ENCODE results near the gene FGF6.
"Not testable (repeated sequence)": the region's sequence is repeated elsewhere in the genome, so short reads cannot be mapped to it uniquely, and the experiment has no call there.

Gene FGF6

GRCh38 chr12:4445156-4446101, at the start of gene FGF6:
Gene FGF6, minus strand, starts transcription at chr12:4445815. Its CDS starts 245 bp downstream, at chr12:4445570.
- DNase-seq: no peak

DNA sequence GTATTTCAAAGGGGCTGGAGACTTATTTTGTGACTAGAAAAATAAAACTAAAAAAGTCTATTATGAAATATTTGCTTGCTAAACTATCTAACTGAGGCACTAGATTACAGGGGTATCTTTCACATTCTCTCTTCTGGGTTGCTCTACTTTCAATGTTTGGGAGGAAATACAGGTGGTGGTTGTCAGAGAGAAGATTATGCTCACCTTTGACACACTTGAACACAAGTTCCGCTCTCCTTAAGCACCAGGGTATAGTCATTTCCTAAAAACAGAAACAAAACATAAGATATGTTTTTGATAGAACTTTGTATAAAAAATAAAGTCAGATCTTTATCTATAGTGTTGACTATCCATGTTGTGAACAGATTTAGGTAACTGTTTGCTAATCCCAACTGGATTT, 45.4 kb upstream of the FGF6 start:
- no peak for DNase-seq

DNA sequence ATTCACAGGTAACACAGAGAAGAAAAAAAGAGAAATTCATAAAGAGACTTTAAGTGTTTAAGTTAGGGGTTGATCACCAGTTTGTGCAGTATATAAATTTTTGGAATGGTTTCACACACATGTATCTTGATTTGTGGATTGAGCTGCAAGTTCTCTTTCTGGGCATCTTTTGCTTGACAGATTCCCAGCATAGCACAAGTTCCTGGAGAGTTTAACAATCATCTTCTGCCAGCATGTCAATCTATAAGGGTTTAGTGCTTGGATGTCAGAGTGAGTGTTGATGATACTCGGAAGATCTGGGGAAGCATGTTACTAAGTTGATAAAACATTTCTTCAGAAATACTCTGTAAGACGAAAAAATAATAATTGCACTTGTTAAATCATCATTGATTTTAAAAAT, 43.9 kb upstream of the FGF6 start:
- no peak for DNase-seq

GRCh38 chr12:4486980-4487379, 41.4 kb upstream of the FGF6 start:
- DNase-seq: no peak

- DNase-seq: no peak
These were observed 40.6 kb upstream of the FGF6 start for GRCh38 chr12:4486049-4486699.

DNA sequence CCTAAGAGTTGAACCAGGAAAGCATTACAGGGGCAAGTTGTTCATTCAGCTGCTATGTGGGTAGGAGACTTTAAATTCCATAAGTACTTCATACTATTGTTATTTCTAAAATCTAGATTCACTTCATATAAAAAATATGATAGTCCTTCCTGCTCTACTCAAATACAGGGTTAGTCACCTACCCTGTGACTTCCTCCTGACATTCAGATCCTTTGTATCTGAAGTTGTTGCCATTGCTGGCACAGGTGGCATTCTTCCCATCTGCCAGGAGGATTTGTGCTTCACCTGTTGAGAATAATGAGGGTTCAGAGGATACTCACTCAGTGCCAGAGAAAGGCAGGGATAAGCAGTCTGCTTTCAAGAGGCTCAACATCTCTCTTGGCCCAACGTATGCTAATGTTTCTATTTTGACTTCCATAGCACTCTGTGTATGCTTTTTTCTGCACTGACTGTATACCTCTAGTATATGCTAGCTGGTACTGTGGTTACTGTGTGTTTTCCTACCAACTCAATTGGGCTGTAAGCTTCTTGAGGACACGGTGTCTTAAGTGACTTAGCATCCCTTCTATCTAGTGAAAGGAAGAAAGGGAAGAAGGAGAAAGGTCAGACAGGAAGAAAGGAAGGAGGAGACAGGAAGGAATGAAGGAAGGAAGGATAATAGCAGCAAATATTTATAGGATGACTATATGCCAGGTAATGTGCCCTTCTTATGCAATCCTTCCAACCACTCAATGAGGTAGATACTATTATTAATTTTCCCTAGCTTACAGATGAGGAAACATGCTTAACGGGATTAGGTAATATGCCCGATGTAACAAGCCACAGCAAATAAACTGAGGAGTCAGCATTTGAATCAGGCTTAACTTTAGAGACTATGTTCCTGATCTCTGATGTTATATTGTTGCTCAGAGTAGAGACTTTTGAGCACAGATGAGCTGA, 38.5 kb upstream of the FGF6 start:
- no peak for DNase-seq

- no peak for DNase-seq
These were observed 37.3 kb upstream of the FGF6 start for GRCh38 chr12:4482936-4483335.

DNA sequence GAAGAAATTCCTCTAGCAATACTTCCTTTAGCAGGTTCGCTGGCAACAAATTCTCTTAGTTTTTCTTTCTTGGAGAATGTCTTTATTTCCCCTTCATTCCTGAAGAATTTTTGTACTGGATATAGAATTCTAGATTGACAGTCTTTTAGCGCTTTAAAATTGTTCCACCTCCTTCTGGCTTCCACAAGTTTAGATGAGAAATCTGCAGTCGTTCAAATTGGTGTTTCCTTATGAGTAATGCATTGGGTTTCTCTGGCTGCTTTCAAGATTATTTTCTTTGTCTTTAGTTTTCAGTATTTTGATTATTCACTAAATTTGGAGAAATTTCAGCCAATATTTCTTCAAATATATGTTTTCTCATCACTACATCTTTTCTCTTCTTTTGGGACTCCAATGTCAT, 33.3 kb upstream of the FGF6 start:
- no peak for DNase-seq

DNA sequence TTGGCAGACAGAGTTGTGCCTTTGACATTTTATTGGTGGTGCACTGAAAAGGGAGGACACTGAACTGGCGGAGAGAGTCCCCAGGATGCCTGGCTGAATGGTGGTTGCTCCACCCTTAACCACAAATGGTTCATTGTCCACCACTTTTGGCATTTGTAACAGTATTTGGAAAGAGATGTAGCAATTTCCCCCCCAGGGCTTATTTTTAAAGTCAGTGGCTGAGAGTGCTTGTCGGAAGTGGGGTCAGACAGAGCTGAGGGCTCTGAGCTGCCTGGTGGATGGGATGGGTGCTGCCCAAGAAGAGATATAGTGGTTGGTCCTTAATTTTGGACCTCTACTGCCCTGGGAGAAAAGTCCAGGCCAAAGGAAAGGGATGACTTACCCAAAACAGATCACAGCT, 31.5 kb upstream of the FGF6 start:
- no peak for DNase-seq

GRCh38 chr12:4472046-4472445, 26.4 kb upstream of the FGF6 start:
- DNase-seq: no peak

- no peak for DNase-seq
These were observed 25.6 kb upstream of the FGF6 start for GRCh38 chr12:4471256-4471655.

DNA sequence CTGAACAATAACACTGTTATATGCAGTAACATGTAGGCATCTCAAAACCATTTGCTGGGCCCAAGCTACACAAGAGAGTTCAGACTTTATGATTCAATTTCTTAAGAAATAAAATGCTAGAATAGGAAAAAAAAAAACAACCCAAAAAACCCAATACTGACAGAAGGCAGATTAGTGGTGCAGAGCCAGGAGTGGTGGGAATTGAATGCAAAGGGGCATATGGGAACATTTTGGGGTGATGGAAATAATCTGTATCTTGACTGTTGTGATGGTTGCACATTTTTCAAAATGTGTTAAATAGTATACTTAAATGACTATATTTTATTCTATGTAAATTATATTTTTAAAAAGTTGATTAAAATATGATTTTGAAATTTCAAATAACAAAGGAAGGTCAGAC, 23.4 kb upstream of the FGF6 start:
- no peak for DNase-seq

DNA sequence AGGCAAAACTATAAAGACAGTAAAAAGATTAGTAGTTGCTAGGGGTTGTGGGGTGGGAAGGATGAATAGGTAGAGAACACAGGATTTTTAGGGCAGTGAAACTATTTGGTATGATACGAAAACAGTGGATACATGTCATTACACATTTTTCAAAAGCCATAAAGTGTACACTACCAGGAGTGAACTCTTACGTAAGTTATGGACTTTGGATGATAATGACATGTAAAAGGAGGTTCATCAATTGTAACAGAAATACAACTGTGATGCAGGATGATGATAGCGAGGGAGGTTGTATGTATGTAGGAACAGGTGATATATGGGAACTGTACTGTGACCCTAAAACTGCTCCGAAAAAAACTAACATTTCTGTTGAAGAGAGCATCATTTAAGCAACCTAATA, 15.1 kb upstream of the FGF6 start:
- DNase-seq: no peak

- DNase-seq: not testable (repeated sequence)
These were observed 10.2 kb upstream of the FGF6 start for GRCh38 chr12:4455849-4456248.

DNA sequence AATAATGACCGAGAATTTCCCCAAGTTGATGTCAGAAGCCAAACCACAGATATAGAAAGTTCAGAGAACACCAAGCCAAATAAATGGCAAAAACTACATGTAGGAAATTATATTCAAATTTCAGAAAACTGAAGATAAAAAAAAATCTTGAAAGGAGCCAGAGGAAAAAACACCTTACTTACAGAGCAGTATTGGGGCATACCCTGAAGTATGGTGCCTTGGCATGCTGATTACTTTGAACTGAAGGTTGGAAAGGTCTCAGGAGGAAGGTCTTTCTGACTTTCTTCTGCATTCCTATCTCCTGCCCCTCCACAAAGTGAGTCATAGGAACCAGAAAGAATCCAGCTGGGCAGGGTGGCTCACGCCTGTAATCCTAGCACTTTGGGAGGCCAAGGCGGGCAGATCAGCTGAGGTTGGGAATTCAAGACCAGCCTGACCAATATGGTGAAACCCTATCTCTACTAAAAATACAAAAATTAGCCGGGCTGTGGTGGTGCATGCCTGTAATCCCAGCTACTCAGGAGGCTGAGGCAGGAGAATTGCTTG, 8.8 kb upstream of the FGF6 start:
- DNase-seq: no peak

GRCh38 chr12:4451694-4452093, 6.1 kb upstream of the FGF6 start:
- no peak for DNase-seq

GRCh38 chr12:4450551-4451112, 5.0 kb upstream of the FGF6 start:
- no peak for DNase-seq

DNA sequence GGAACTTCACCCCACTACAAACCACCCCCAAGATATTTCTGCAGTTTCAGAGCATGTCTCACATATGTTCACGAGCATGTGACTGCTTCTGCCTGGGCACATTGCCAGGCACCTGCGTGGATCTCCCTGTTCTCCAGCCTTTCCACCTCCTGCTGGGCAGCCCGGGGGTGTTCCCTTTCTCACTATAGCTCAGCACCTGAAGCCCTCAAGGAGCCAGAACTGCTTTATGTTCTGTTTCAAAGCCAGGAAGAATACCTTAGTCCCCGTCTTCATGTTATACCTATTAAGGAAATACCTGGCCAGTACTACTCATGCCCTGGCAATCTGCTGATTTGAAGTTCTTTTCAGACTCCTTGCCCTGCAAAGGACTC, 4.2 kb upstream of the FGF6 start:
- no peak for DNase-seq

DNA sequence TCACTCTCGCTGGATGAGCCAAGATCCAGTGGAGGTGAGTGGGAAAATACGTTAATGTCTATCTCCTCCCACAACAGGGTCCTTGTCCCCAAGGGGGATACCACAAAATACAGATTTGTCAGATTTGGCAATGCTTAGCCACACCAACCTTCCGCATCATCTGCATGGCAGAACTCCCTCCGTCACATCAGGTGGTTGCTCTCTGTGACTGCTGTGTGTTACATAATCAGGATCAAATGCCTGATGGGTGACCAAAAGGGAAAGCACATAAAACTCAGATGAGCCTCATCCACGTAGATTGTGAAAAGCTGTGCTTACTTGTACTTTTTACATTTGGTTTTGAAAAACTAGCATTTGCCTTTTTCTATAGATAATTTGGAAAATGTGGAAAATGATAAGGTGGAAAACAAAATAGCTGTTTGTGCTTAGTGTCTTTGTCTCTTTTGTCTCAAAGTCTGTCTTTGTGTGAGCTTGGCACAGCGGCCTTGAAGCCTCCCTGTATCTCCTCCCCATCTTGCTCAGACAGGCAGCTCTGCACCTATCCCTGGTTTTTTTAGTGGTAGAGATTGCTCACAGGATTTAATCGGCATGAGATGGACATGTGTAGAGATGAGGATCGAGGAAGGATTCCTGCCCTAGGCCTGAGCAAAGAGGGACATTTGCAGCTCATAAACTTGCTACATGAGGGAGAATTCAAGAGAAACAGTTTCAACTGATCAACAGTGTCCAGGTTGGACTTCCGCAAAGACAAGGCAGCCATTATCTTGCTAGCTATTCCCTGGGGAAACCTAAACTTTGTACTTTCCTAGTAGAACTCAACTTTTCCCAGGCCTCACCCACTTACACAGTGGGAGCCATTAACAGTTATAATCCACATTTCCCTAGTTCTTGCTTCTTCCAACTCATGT, 3.6 kb upstream of the FGF6 start:
- no peak for DNase-seq

- DNase-seq: no peak
These were observed 2.8 kb upstream of the FGF6 start for GRCh38 chr12:4448371-4448940.

GRCh38 chr12:4447151-4447550, 1.5 kb upstream of the FGF6 start:
- DNase-seq: no peak

Measured in NCI-H1694 (cell line).